Vagina (tissue), 2 donors: ENCODE results near the gene KCNAB3. TPM values are rescaled to one million over a fixed set of nuclear protein-coding genes. Genes with fewer than 3 reads are reported as not detected.

Source experiments
- DNase-seq, 2 donors: peaks; one replicate each; pipeline ENCODE4 v3.0.0-alpha.2; 2017; ENCODE audit errors: extremely low spot score in 2 of 2
- H3K27ac ChIP-seq: fragments of 200-600 bp; sonication (generic); one replicate; pipeline ENCODE4 v1.5.1; 2019
- H3K27me3 ChIP-seq: fragments of 200-600 bp; sonication (generic); one replicate; pipeline ENCODE4 v1.5.1; 2019
- H3K36me3 ChIP-seq, 2 donors: fragments of 200-600 bp; sonication (generic); one replicate each; pipeline ENCODE4 v1.5.1; 2017 to 2019
- H3K4me1 ChIP-seq: fragments of 200-600 bp; sonication (generic); one replicate; pipeline ENCODE4 v1.5.1; 2019
- H3K4me3 ChIP-seq, 2 donors: fragments of 200-600 bp; sonication (generic); 1 replicate in 1 of 2; 2 replicates in 1 of 2; pipeline ENCODE4 v1.5.1; 2016 to 2019
- H3K9me3 ChIP-seq: fragments of 200-600 bp; sonication (generic); one replicate; pipeline ENCODE4 v1.5.1; 2019
- POLR2A ChIP-seq, 2 donors: fragments of 450-650 bp; IDR thresholded peaks; one replicate each; pipeline ENCODE4 v1.6.1; 2017; ENCODE audit warnings: antibody characterized with exemption in 2 of 2, mild to moderate bottlenecking in 2 of 2, moderate library complexity in 2 of 2
- POLR2AphosphoS5 ChIP-seq, 2 donors: sonication (generic); formaldehyde crosslinking; IDR thresholded peaks; one replicate each; pipeline ENCODE4 v1.9.0; 2017; ENCODE audit warnings: antibody characterized with exemption in 2 of 2, mild to moderate bottlenecking in 2 of 2, low read depth in 1 of 2; ENCODE audit not compliant: insufficient read depth in 1 of 2
- intact Hi-C: fragments of 100-400 bp; cut with DNase I; formaldehyde crosslinking; loops from one replicate; pipeline ENCODE4 v1.15.1; 2023
- total RNA-seq: library from RNA; depleted of rRNA; stranded (reverse); fragments of >200 nt; gene quantifications from one replicate; pipeline ENCODE4 v1.2.3, GENCODE V29; 2016
- TF ChIP-seq, protein P1 (sequence below), 3 experiments: fragments of 450-650 bp in 2 of 3; fragments of 200-600 bp in 1 of 3; sonication (generic) in 1 of 3; IDR thresholded peaks; one replicate each; pipeline ENCODE4 v1.5.1; 2017 to 2019; ENCODE audit warnings: antibody characterized with exemption in 3 of 3, mild to moderate bottlenecking in 2 of 3, moderate library complexity in 2 of 3

KCNAB3 gene
- total RNA-seq, 1 donor from 2014 or later, result 2.7 TPM

DNA sequence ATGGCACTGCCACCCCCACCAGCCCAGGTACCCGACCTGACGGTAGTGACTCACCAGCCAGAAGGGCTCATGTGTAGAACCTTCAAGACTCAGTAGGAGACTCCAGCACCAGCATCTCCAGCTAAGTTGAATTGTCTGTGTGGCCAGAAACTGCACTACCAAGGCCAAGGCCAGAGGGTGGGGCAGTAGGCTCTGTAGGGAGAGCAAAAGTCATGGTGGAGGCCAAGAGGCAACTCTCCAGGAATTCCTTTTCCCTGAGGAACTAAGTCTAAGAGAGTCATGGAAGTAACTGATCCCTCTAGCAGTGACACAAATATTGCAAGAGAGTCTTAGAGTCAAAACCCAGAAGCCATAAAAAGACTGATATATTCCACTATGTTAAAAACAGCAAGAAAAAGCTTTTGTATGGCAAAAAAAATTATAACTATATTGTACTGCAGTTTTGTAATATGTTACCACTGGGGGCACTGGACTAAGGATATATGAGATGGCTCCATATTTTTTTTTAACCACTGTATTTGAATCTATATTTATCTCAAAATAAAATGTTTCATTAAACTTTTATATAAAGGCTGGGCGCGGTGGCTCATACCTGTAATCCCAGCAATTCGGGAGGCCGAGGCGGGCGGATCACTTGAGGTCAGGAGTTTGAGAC is 42.6 kb upstream of the KCNAB3 start:
- no peak for TF ChIP-seq POLR2A (IDR thresholded peaks at IDR 0.05)
- TF ChIP-seq POLR2AphosphoS5 (IDR thresholded peaks at IDR 0.05; ENCODE audit: insufficient read depth in 1 of 2, low read depth in 1 of 2), result no peak
- TF ChIP-seq, protein P1, sequence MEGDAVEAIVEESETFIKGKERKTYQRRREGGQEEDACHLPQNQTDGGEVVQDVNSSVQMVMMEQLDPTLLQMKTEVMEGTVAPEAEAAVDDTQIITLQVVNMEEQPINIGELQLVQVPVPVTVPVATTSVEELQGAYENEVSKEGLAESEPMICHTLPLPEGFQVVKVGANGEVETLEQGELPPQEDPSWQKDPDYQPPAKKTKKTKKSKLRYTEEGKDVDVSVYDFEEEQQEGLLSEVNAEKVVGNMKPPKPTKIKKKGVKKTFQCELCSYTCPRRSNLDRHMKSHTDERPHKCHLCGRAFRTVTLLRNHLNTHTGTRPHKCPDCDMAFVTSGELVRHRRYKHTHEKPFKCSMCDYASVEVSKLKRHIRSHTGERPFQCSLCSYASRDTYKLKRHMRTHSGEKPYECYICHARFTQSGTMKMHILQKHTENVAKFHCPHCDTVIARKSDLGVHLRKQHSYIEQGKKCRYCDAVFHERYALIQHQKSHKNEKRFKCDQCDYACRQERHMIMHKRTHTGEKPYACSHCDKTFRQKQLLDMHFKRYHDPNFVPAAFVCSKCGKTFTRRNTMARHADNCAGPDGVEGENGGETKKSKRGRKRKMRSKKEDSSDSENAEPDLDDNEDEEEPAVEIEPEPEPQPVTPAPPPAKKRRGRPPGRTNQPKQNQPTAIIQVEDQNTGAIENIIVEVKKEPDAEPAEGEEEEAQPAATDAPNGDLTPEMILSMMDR (IDR thresholded peaks at IDR 0.05), result no peak
- H3K9me3 ChIP-seq, result no peaks in the 10 kb centered on the region
- DNase-seq, result no peak
- no peak overlapping the region for H3K4me3 ChIP-seq
- no peak overlapping the region for H3K27ac ChIP-seq
- H3K36me3 ChIP-seq, result no peaks in the 10 kb centered on the region
- no peaks in the 10 kb centered on the region for H3K27me3 ChIP-seq
- no peaks in the 10 kb centered on the region for H3K4me1 ChIP-seq
- intact Hi-C loops, result no loop called here

DNA sequence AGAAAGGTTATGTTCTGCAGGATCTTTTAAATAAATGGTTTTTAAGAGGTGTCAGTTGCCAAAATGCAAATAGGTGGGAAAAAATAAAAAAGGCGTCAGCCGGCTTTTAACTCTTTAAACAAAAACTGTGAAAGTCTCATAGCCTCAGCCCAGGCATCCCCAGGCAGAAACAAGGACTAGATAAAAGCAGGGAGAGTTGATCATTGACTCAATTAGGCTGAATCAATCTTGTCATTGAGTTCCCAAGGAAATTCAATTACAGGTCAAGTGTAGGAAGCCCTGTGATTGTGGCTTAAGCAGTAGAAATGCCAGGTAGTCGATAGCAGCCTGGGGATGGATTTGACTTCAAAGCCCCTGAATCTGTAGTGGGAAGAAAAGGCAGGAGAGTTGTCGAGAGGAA is 42.0 kb upstream of the KCNAB3 start:
- Histone ChIP-seq H3K4me3 (no peak overlapping the region), H3K4me1 (no peaks in the 10 kb centered on the region), H3K27me3 (no peaks in the 10 kb centered on the region), H3K27ac (no peak overlapping the region), H3K9me3 (no peaks in the 10 kb centered on the region), H3K36me3 (no peaks in the 10 kb centered on the region)
- intact Hi-C loops, result no loop called here
- no peak for DNase-seq
- TF ChIP-seq POLR2A (IDR thresholded peaks at IDR 0.05), result no peak

DNA sequence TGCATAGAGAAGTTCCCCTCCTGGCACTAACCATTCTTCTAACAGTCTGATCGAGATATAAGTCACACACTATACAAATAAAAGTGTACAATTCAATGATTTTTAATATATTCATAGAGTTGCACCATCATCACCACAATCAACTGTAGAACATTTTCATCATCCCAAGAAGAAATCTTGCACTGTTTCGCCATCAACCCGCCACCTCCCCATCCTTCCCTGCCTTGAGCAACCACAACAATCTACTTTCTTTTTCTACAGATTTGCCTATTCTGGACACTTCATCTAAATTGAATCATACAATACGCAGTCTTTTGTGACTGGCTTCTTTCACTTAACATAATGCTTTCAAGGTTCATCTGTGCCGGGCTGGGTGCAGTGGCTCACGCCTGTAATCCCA is 39.8 kb upstream of the KCNAB3 start:
- no peak for DNase-seq
- Histone ChIP-seq H3K27ac (no peak overlapping the region), H3K36me3 (no peaks in the 10 kb centered on the region), H3K4me3 (no peak overlapping the region), H3K27me3 (no peaks in the 10 kb centered on the region), H3K9me3 (no peaks in the 10 kb centered on the region), H3K4me1 (no peaks in the 10 kb centered on the region)
- TF ChIP-seq POLR2A (IDR thresholded peaks at IDR 0.05) (no peak), POLR2AphosphoS5 (IDR thresholded peaks at IDR 0.05; ENCODE audit: insufficient read depth in 1 of 2, low read depth in 1 of 2) (no peak)
- TF ChIP-seq, protein P1 (IDR thresholded peaks at IDR 0.05), result no peak
- intact Hi-C loops, result no loop called here

DNA sequence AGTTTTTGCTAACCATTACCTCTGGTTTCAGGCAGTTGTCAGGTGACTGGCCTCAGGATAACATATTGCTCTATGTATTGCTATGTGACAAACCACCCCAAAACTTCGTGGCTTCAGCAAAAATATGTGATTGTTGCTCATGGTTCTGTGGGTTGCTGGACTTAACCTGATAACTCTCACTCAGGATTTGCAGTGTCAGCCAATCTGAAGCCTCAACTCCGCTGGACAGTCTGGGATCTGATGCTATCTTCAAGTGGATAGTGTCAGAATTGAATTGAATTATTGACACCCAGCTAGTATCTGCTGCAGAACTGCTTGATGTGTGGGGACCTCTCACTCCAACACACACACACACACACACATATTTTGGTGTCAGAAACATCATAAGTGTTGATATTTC is 38.1 kb upstream of the KCNAB3 start:
- Histone ChIP-seq H3K4me3 (no peak overlapping the region), H3K27me3 (no peaks in the 10 kb centered on the region), H3K36me3 (no peaks in the 10 kb centered on the region), H3K4me1 (no peaks in the 10 kb centered on the region), H3K9me3 (no peaks in the 10 kb centered on the region), H3K27ac (no peak overlapping the region)
- DNase-seq, result no peak
- TF ChIP-seq, protein P1 (IDR thresholded peaks at IDR 0.05), result no peak
- TF ChIP-seq POLR2A (IDR thresholded peaks at IDR 0.05) (no peak), POLR2AphosphoS5 (IDR thresholded peaks at IDR 0.05; ENCODE audit: insufficient read depth in 1 of 2, low read depth in 1 of 2) (no peak)
- intact Hi-C loops, result no loop called here

DNA sequence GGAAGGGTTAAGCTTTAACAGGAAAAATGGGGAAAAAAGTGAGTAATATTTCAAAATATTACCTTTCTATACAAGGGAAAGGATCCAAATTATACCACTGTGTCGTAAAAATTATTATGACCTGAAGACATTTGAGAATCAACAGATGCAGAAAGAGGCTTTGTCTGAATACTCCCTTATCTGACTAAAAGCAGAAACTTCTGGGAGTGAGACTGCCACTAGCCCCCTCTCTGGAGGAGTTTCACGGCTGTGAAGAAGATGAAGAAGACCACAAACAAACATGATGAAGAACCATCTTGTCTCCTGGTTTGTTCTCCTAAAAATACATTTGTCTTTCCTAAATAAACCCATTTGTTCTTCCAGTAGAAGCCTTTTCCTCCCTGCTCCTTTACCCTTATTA is 31.8 kb upstream of the KCNAB3 start:
- H3K27me3 ChIP-seq, result no peaks in the 10 kb centered on the region
- H3K9me3 ChIP-seq, result no peaks in the 10 kb centered on the region
- TF ChIP-seq POLR2A (IDR thresholded peaks at IDR 0.05) (no peak), POLR2AphosphoS5 (IDR thresholded peaks at IDR 0.05; ENCODE audit: insufficient read depth in 1 of 2, low read depth in 1 of 2) (no peak)
- TF ChIP-seq, protein P1 (IDR thresholded peaks at IDR 0.05), result no peak
- intact Hi-C loops, result no loop called here
- no peaks in the 10 kb centered on the region for H3K36me3 ChIP-seq
- DNase-seq, result no peak
- no peak overlapping the region for H3K4me3 ChIP-seq
- no peaks in the 10 kb centered on the region for H3K4me1 ChIP-seq
- no peak overlapping the region for H3K27ac ChIP-seq
